Measurements from ENCODE around the gene INSYN1.
"Not testable (repeated sequence)": the region's sequence is repeated elsewhere in the genome, so short reads cannot be mapped to it uniquely, and the experiment has no call there.

INSYN1 gene, protein sequence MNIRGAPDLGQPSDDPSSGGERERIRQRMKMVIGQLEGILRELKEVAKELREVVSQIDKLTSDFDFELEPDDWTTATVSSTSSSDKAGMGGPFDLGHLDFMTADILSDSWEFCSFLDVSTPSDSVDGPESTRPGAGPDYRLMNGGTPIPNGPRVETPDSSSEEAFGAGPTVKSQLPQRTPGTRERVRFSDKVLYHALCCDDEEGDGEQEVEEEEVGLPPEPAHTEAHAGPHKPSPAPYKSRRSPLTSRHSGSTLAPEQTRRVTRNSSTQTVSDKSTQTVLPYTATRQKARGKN

DNA sequence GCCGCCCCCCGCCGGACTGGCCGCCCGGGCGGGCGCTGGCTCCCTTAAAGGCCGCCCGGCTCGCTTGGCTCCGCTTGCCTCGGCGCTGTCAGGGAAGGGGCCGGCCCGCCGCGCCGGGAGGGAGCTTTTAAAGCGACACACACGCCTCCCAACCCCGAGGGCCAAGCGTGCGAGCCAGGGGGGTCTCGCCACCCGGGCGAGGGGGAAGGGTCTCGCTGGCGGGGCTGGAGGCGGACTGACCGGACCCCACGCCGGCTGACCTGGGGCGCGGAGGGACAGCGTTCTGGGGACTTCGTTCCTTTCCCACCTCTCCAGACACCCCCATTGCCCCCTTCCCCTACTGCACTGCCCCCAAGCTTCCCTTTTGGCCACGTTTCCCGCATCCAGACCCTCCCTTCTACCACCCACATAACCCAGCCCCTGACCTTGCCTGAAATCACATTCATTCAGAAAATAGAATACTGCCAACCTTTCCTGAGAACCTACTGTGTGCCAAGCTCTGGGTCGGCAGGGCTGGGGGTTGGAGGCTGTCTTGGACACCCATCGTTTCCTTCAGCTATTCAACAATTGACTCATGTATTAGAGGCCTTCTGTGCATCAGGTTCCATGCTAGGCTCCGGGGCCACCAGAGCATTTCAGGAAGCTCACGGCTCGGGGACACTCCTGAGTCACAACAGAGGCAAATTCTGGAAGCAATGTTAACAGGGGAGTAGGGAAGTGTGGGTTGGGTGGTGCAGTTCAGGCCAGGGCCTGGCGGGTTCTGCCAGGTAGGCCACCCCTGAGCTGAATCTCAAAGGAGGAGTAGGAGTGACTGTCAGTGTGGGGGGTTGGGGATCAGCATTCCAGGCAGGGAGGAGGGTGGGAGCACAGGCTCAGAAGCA is at the start of gene INSYN1:
Gene INSYN1 (minus strand): TSS at position 102 of the 881 bp plus-strand sequence. CDS start 2,221 bp downstream, outside the sequence.
- H3K27ac Mint-ChIP-seq: no peak within 1 kb of the TSS
- peaks cover 61% of the 10 kb centered on the region for H3K27me3 Mint-ChIP-seq (ENCODE audit: low read depth)
- no peaks in the 10 kb centered on the region for H3K9me3 Mint-ChIP-seq
- no peaks in the 10 kb centered on the region for H3K4me1 Mint-ChIP-seq (ENCODE audit: low read depth)
- no peaks in the 10 kb centered on the region for H3K36me3 Mint-ChIP-seq (ENCODE audit: low read depth)
- H3K4me3 Mint-ChIP-seq: no peak within 1 kb of the TSS

DNA sequence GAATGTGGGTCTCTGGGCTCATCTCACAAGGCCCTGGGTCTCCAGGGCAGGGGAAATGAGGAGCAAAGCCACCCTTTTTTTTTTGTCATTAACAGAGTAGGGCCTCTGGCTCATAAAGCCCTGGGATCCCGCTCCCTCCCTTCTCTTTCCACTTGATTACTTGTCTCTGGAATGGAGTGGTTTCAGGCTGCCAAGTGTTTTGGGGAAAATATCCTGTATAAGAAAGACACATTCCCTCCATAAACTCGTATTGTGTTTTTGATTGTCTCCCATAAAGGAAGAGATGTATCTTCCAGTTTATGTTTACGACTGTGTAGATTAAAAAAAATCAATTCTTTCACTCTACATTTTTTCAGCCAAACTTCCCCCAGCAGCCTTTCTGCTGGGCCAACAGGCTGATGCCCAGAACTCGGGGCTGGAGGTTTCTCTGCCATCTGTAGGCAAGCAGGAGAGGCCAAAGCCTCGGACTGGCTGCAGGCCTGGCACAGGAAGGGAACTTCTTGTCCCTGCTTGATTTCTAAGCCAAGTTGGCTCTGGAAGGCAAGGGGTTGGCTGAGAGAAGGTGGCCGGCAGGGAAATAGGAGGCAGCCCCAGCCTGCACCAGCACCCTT is 49.4 kb upstream of the INSYN1 start:
- no peaks in the 10 kb centered on the region for H3K27me3 Mint-ChIP-seq (ENCODE audit: low read depth)
- H3K4me3 Mint-ChIP-seq: no peak overlapping the region
- no peak overlapping the region for H3K27ac Mint-ChIP-seq
- no peaks in the 10 kb centered on the region for H3K4me1 Mint-ChIP-seq (ENCODE audit: low read depth)
- H3K9me3 Mint-ChIP-seq: no peaks in the 10 kb centered on the region
- H3K36me3 Mint-ChIP-seq (ENCODE audit: low read depth): no peaks in the 10 kb centered on the region

DNA sequence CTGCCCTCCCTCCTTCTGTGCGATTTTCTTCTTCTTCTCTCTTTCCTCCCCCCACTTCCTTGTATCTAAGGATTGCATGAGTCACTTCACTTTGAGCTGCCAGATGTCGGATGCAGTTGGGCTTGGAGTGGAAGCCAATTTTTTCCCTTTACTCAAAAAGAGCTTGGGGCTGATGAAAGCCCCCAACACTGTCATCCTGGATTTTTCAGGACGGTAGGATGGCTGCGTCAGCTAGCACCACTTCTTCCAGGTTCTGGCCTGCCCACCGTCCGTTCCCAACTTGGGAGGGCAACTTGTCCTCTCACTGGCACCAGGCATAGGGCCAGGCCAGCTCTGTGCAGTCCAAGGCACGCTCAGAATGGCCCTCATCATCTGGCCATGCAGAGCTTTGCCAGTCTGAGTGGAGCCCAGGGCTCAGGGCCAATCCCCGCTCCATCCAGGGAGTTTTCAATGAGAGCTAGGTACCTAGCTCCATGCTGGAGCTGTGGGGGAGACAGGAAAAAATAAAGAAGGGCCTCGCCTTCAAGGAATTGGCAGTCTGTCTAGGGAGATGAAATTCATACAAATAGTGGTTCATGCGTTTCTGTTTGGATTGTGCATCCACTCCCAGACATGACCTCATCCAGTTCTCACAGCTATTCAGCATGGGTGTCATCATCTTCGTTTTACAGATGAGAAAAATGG is 47.7 kb upstream of the INSYN1 start:
- no peaks in the 10 kb centered on the region for H3K36me3 Mint-ChIP-seq (ENCODE audit: low read depth)
- H3K27ac Mint-ChIP-seq: no peak overlapping the region
- no peaks in the 10 kb centered on the region for H3K27me3 Mint-ChIP-seq (ENCODE audit: low read depth)
- H3K4me1 Mint-ChIP-seq (ENCODE audit: low read depth): no peaks in the 10 kb centered on the region
- no peaks in the 10 kb centered on the region for H3K9me3 Mint-ChIP-seq
- no peak overlapping the region for H3K4me3 Mint-ChIP-seq

DNA sequence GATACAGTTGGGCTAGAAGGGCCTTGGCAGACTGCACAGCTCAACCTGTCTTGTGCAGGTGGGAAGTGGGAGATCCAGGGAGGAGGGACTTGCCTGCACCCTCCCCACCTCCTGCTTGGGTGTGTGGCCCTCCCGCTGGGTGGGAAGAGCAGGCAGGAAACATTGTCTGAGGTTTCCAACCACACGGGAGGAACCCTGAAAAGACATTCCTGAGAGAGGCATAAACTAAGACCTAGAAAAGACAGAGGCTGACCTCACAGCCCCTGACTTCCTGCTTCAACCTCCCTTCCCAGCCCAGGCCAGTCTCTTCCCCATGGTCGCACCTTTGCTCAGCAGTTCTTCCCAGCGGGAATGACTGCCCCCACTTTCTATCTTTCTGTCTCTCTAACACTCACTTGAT is 46.3 kb upstream of the INSYN1 start:
- no peaks in the 10 kb centered on the region for H3K9me3 Mint-ChIP-seq
- no peak overlapping the region for H3K27ac Mint-ChIP-seq
- no peak overlapping the region for H3K4me3 Mint-ChIP-seq
- no peaks in the 10 kb centered on the region for H3K27me3 Mint-ChIP-seq (ENCODE audit: low read depth)
- no peaks in the 10 kb centered on the region for H3K36me3 Mint-ChIP-seq (ENCODE audit: low read depth)
- no peaks in the 10 kb centered on the region for H3K4me1 Mint-ChIP-seq (ENCODE audit: low read depth)

DNA sequence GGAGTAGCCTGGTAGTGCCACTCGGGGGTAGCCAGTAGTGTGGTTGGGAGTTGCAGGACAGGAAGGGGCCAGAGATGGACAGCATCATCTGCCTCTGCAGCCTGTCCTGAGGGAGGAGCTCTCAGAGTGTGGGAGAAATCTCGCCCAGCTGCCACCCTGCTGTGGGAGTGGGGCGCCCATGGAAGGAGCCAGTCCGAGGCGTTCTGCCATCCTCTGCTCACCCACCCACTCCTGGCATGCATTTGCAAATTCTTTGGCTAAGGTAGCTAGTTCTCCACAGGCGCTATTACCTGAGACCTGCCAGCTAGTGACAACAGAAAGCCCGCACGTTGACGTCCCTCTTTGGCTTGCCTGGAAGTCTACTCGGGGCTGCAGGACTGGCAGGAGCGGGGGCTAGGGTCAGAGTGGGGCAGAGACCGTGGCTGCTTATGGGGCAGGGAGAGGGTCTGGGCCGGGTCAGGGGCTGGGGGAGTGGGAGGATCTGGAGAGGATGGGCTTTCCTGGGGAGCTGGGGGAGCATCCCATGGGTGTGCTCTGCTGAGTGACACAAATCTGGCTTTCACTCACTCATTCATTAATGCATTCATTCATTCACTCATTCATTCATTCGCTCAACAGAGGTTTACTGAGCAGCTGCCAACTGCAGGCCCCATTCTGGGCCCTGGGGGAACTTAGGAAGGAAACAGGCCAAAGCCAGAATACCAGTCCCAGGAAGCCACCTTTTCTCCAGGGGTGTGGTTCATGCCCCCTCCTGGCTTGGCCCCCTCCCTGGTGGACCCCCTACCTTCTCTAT is 44.4 kb upstream of the INSYN1 start:
- H3K9me3 Mint-ChIP-seq: no peaks in the 10 kb centered on the region
- H3K4me1 Mint-ChIP-seq (ENCODE audit: low read depth): no peaks in the 10 kb centered on the region
- no peak overlapping the region for H3K4me3 Mint-ChIP-seq
- H3K27ac Mint-ChIP-seq: no peak overlapping the region
- H3K27me3 Mint-ChIP-seq (ENCODE audit: low read depth): peaks cover 4% of the 10 kb centered on the region
- H3K36me3 Mint-ChIP-seq (ENCODE audit: low read depth): no peaks in the 10 kb centered on the region

DNA sequence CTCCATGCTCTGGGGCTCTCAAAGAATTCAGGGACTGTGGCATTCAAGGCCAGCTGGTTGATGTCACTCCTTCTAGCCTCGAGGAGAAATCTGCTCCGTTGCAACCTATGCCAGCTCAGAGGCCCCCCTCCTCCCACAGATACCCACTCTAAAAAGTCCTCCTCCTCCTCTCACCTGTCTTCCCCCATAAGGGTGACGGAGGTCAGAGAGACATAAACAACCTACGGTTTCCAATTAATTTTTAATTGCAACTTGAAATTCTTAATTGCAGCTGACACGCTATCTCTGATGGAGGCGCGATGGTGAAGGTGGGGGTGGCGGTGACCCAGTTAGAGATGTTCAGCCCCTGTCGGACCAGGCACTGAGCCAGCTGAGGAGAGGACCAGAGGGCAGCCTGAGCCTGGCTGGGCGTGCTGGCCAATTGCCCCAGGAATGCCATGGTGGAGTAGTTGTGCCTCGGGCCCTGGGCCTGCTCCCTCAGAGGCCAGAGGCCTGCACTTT is 43.2 kb upstream of the INSYN1 start:
- Mint-ChIP-seq H3K27ac (no peak overlapping the region), H3K27me3 (ENCODE audit: low read depth) (peaks cover 4% of the 10 kb centered on the region), H3K9me3 (no peaks in the 10 kb centered on the region), H3K4me3 (no peak overlapping the region), H3K4me1 (ENCODE audit: low read depth) (no peaks in the 10 kb centered on the region), H3K36me3 (ENCODE audit: low read depth) (no peaks in the 10 kb centered on the region)

DNA sequence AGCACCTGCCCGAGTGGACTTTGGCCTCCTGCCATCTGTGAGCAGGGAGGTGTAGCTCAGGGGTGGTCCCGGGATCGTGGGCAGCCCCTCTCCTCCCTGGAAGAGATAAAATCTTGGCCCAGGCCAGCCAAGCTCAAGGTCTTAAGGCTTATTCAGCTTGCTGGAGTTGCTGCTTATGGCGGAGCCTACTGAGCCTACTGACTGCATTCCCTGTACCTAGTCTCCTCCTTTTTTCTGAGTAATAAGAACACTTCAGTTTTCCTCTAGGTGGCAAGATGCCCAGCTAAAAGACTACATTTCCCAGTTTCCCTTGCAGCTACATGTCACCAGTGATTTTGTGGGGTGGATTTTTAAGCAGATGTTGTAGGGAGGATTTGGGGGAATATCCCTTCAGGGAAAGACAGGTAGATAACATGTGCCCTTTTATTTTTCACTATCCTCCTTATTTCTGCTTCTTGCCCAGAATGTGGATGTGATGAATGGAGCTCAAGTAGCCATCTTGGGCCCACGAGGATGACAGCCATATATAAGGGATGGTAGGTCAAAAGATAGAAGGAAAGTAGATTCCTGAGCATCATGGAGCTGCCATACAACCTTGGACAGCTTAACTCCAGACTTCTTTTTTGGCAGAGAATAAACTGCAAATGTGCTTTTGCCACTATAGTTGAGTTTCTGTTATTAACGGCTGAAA is 41.4 kb upstream of the INSYN1 start:
- H3K4me1 Mint-ChIP-seq (ENCODE audit: low read depth): no peaks in the 10 kb centered on the region
- peaks cover 4% of the 10 kb centered on the region for H3K27me3 Mint-ChIP-seq (ENCODE audit: low read depth)
- H3K9me3 Mint-ChIP-seq: no peaks in the 10 kb centered on the region
- no peaks in the 10 kb centered on the region for H3K36me3 Mint-ChIP-seq (ENCODE audit: low read depth)
- no peak overlapping the region for H3K27ac Mint-ChIP-seq
- no peak overlapping the region for H3K4me3 Mint-ChIP-seq

DNA sequence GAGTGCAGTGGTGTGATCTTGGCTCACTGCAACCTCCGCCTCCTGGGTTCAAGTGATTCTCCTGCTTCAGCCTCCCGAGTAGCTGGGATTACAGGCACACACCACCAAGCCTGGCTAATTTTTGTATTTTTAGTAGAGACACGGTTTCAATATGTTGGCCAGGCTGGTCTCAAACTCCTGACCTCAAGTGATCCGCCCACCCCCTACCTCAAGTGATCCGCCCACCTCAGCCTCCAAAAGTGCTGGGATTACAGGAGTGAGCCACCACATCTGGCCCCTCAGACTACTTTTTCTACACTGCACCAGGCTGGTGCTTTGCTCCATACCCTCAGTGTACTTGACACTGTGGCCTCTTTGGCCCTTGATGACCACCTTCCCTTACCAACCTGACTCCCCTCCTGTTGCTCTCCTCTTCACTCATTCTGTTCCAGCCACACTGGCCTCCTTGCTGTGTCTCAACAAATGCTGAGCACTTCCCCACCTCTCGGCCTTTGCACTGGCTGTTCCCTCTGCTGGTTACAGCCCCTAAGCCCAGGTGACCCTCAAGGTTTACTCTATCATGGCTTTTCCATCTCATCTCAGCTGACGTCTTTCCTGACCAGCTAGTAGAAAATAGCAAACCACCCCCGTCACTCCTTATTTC is 39.9 kb upstream of the INSYN1 start:
- H3K4me1 Mint-ChIP-seq (ENCODE audit: low read depth); H3K27me3 Mint-ChIP-seq (ENCODE audit: low read depth); H3K4me3 Mint-ChIP-seq; H3K9me3 Mint-ChIP-seq; H3K27ac Mint-ChIP-seq; H3K36me3 Mint-ChIP-seq (ENCODE audit: low read depth): not testable (repeated sequence)

DNA sequence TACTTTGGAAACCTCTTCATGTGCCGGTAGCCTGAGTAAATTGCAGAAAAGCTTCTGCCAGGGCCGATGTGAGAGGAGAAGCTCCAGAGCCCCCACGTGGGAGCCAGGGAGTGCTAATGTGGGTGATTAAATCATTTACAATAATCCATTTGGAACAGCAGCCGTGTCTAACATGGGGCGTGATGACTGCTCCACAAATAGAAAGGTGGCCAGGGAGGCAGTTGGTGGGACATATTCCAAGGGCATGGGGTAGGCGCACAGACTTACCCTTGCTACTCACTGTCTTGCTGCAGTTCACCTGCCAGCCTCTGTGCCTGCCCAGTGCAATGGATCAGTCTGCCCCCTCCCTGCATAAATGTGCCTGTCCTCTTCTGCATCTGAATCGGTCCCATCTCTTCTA is 39.3 kb upstream of the INSYN1 start:
- Mint-ChIP-seq H3K36me3 (ENCODE audit: low read depth) (no peaks in the 10 kb centered on the region), H3K4me3 (no peak overlapping the region), H3K9me3 (no peaks in the 10 kb centered on the region), H3K27ac (no peak overlapping the region), H3K27me3 (ENCODE audit: low read depth) (peaks cover 4% of the 10 kb centered on the region), H3K4me1 (ENCODE audit: low read depth) (no peaks in the 10 kb centered on the region)

DNA sequence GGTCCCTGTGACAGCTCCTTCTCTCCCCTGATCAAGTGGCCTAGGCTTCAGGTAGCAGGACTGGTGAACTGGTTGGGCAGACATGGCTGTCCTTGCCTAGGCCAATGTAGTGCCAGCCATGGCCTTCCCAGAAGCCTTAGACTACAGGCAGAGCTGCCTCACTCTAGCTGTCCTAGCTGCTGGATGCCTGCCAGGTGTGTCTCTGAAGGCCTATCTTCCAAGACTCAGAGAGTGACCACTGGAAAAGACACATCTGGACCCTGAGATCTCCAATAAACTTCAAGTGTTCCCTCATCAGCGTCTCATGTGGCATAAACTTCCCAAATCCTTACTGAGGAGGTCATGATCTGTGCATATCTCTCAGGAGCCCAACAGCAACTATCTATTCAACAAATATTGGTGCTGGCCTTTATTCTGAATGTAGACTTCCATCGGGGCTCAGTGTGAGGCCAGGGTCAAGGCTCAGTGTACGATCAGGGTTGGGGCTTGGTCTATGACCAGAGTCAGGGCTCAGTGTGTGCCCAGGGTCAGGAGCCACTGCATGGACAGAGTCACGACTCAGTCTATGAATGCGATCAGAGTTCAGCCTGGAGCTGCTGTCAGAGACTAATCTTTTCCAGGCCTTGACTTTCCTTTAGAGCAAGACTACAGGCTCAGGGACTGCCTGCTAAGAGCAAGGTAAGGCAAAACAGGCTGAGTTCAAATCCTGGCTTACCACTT is 36.5 kb upstream of the INSYN1 start:
- peaks cover 4% of the 10 kb centered on the region for H3K27me3 Mint-ChIP-seq (ENCODE audit: low read depth)
- no peak overlapping the region for H3K27ac Mint-ChIP-seq
- no peaks in the 10 kb centered on the region for H3K36me3 Mint-ChIP-seq (ENCODE audit: low read depth)
- no peak overlapping the region for H3K4me3 Mint-ChIP-seq
- H3K4me1 Mint-ChIP-seq (ENCODE audit: low read depth): no peaks in the 10 kb centered on the region
- no peaks in the 10 kb centered on the region for H3K9me3 Mint-ChIP-seq

DNA sequence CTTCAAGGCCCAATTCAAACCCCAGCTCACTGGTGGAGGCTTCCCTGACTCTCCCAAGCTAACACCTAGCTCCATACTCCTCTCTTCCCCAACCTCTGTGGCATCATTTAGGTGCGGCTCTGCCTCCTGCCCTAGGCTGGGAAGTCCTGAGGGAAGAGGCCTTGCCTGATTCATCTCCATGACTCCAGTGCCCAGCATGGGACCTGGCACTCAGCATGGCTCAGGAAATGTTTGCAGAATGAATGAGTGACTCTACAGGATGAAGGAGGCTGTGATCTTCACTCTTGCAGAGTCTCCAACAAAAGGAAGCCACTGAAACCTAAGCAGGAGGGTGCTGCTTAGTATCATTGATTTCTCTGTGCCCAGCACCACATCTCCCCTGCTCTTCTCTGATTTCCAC is 34.5 kb upstream of the INSYN1 start:
- H3K36me3 Mint-ChIP-seq (ENCODE audit: low read depth): no peaks in the 10 kb centered on the region
- peaks cover 3% of the 10 kb centered on the region for H3K27me3 Mint-ChIP-seq (ENCODE audit: low read depth)
- no peaks in the 10 kb centered on the region for H3K4me1 Mint-ChIP-seq (ENCODE audit: low read depth)
- no peak overlapping the region for H3K27ac Mint-ChIP-seq
- no peaks in the 10 kb centered on the region for H3K9me3 Mint-ChIP-seq
- no peak overlapping the region for H3K4me3 Mint-ChIP-seq

DNA sequence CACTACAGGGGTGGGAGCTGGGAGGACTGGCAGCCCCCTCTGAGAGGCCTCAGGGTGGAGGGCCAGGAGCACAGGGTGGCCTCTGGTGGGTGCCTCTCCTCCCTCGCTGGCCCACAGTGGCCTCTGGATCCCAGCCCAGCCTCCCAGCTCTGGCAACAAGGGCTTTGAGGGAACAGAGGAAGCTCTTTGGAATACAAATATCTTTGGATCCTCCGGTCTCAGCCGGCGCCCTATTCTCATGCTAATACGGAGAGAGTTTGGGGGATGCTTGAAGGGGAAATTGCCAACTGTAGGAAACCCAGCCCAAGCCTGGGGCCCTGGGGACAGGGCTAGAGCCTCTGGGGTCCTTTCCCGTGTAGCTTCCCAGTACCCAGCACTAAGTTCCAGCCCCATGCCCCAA is 33.4 kb upstream of the INSYN1 start:
- Mint-ChIP-seq H3K27ac (no peak overlapping the region), H3K36me3 (ENCODE audit: low read depth) (no peaks in the 10 kb centered on the region), H3K9me3 (no peaks in the 10 kb centered on the region), H3K4me3 (no peak overlapping the region), H3K27me3 (ENCODE audit: low read depth) (peaks cover 3% of the 10 kb centered on the region), H3K4me1 (ENCODE audit: low read depth) (no peaks in the 10 kb centered on the region)

Data from T-helper 1 cell treated with Interleukin-12 subunit alpha and Interleukin-12 subunit beta and Interleukin-4 antibody, amounts not matched to agents 30 μg/mL and 1 μg/mL, for 36 hours (primary cell).